WERI-Rb-1 (cell line): ENCODE measurements around the gene COQ8B.

Source experiments
- DNase-seq: peaks from one replicate; pipeline ENCODE4 v3.0.0-alpha.2; 2020
- H3K27ac ChIP-seq: fragments of 250-450 bp; sonication (Bioruptor Pico); 2 replicates; pipeline ENCODE4 v1.5.1; 2020; ENCODE audit warnings: mild to moderate bottlenecking, moderate library complexity
- H3K27me3 ChIP-seq: fragments of 250-450 bp; sonication (Bioruptor Pico); 2 replicates; pipeline ENCODE4 v1.5.1; 2021; ENCODE audit warnings: mild to moderate bottlenecking, low read depth, moderate library complexity; ENCODE audit not compliant: insufficient read depth, severe bottlenecking
- H3K36me3 ChIP-seq: fragments of 250-450 bp; sonication (Bioruptor Pico); 2 replicates; pipeline ENCODE4 v1.5.1; 2020; ENCODE audit warnings: mild to moderate bottlenecking, moderate library complexity
- H3K4me3 ChIP-seq: 2 replicates; pipeline ENCODE4 v1.5.1; 2011; ENCODE audit warnings: low read depth, mild to moderate bottlenecking, control low read depth, low read length
- H3K9me3 ChIP-seq: fragments of 250-450 bp; sonication (Bioruptor Pico); 2 replicates; pipeline ENCODE4 v1.5.1; 2021; ENCODE audit warnings: mild to moderate bottlenecking, moderate library complexity; ENCODE audit not compliant: severe bottlenecking
- CTCF ChIP-seq: IDR thresholded peaks from 2 replicates; pipeline ENCODE4 v1.5.1; 2011; ENCODE audit warnings: low read depth, mild to moderate bottlenecking, control low read depth, inconsistent platforms, low read length

COQ8B gene

GRCh38 chr19:40663695-40664692, 52.7 kb downstream of the COQ8B start:
- Histone ChIP-seq H3K27me3 (no peaks in the 10 kb centered on the region), H3K27ac (peak overlapping the region; percentile 69), H3K36me3 (peaks cover 24% of the 10 kb centered on the region), H3K9me3 (peaks cover 5% of the 10 kb centered on the region), H3K4me3 (peak overlapping the region; percentile 50)
- no peak for TF ChIP-seq CTCF
- DNase-seq = peak; percentile 19

GRCh38 chr19:40662925-40663694, 53.6 kb downstream of the COQ8B start:
- no peaks in the 10 kb centered on the region for H3K27me3 ChIP-seq
- H3K9me3 ChIP-seq = no peaks in the 10 kb centered on the region
- H3K4me3 ChIP-seq = peak overlapping the region; percentile 50
- peak; percentile 78; the same call in 1 of the 2 replicates for TF ChIP-seq CTCF
- peak; percentile 86 for DNase-seq
- peak overlapping the region; percentile 69 for H3K27ac ChIP-seq
- peaks cover 15% of the 10 kb centered on the region for H3K36me3 ChIP-seq

GRCh38 chr19:40661616-40662015, 55.1 kb downstream of the COQ8B start:
- TF ChIP-seq CTCF = no peak
- H3K27ac ChIP-seq = no peak overlapping the region
- no peak for DNase-seq
- H3K4me3 ChIP-seq = no peak overlapping the region
- H3K9me3 ChIP-seq = no peaks in the 10 kb centered on the region
- H3K36me3 ChIP-seq = no peaks in the 10 kb centered on the region; the same call in 1 of the 2 replicates
- no peaks in the 10 kb centered on the region for H3K27me3 ChIP-seq

- no peaks in the 10 kb centered on the region for H3K27me3 ChIP-seq
- TF ChIP-seq CTCF = no peak
- no peak overlapping the region for H3K4me3 ChIP-seq
- H3K9me3 ChIP-seq = no peaks in the 10 kb centered on the region
- no peak for DNase-seq
- H3K27ac ChIP-seq = no peak overlapping the region
- no peaks in the 10 kb centered on the region for H3K36me3 ChIP-seq
Observed at GRCh38 chr19:40659566-40659965, 57.1 kb downstream of the COQ8B start.

- H3K27me3 ChIP-seq = no peaks in the 10 kb centered on the region
- TF ChIP-seq CTCF = no peak
- H3K9me3 ChIP-seq = no peaks in the 10 kb centered on the region
- H3K27ac ChIP-seq = no peak overlapping the region
- no peak for DNase-seq
- no peak overlapping the region for H3K4me3 ChIP-seq
- H3K36me3 ChIP-seq = no peaks in the 10 kb centered on the region
Observed at GRCh38 chr19:40659116-40659515, 57.6 kb downstream of the COQ8B start.
